MCF 10A (cell line): ENCODE measurements around the gene PRR20G. TPM values are rescaled to one million over a fixed set of nuclear protein-coding genes. Genes with fewer than 3 reads are reported as not detected.
"Not testable (repeated sequence)": the region's sequence is repeated elsewhere in the genome, so short reads cannot be mapped to it uniquely, and the experiment has no call there.

Experiments
- BruUV-seq: library from RNA; stranded (reverse); fragments of 400-500 nt; replicated peaks from 2 replicates; lab custom pipeline; 2021; lab: Mats Ljungman, UMichigan
- CTCF ChIA-PET: fragments of 300-600 bp; sonication (Branson Sonifier 250); formaldehyde crosslinking; extraction: SDS; loops from one replicate; lab custom pipeline; 2021; ENCODE audit warnings: antibody characterized with exemption, inconsistent platforms; lab: Yijun Ruan, JAX
- POLR2A ChIA-PET: fragments of 300-600, 350-650 bp; sonication (Branson Sonifier 250); formaldehyde crosslinking; extraction: SDS; loops from one replicate; lab custom pipeline; 2020; ENCODE audit warnings: antibody characterized with exemption, inconsistent platforms; lab: Yijun Ruan, JAX
- DNase-seq: peaks from one replicate; pipeline ENCODE4 v3.0.0-alpha.2; 2018; ENCODE audit not compliant: unreplicated experiment
- H3K27ac Mint-ChIP-seq: one replicate; pipeline ENCODE4 v1.8.0; 2022; ENCODE audit warnings: mild to moderate bottlenecking, low read depth, mixed read lengths; ENCODE audit not compliant: unreplicated experiment
- H3K27me3 Mint-ChIP-seq: one replicate; pipeline ENCODE4 v1.8.0; 2022; ENCODE audit warnings: mixed read lengths; ENCODE audit not compliant: insufficient read depth, unreplicated experiment
- H3K36me3 Mint-ChIP-seq: one replicate; pipeline ENCODE4 v1.8.0; 2022; ENCODE audit warnings: mild to moderate bottlenecking, moderate library complexity, mixed read lengths; ENCODE audit not compliant: insufficient read depth, unreplicated experiment
- H3K4me1 Mint-ChIP-seq: one replicate; pipeline ENCODE4 v1.8.0; 2022; ENCODE audit warnings: mixed read lengths; ENCODE audit not compliant: insufficient read depth, unreplicated experiment
- H3K4me3 Mint-ChIP-seq: one replicate; pipeline ENCODE4 v1.8.0; 2022; ENCODE audit warnings: mild to moderate bottlenecking, moderate library complexity, mixed read lengths; ENCODE audit not compliant: unreplicated experiment
- H3K9me3 Mint-ChIP-seq: one replicate; pipeline ENCODE4 v1.8.0; 2022; ENCODE audit warnings: mixed read lengths; ENCODE audit not compliant: unreplicated experiment
- intact Hi-C: fragments of 100-400 bp; cut with micrococcal nuclease; formaldehyde crosslinking; loops from 2 replicates; pipeline ENCODE4 v1.14.1; 2022
- total RNA-seq: library from RNA; stranded (reverse); gene quantifications from 2 replicates; pipeline ENCODE4 v1.2.3, GENCODE V29; 2022
- TF ChIP-seq, protein P1 (sequence below): fragments of 200-600 bp; IDR thresholded peaks from one replicate; pipeline ENCODE4 v1.8.0; 2022; ENCODE audit warnings: antibody characterized with exemption, mild to moderate bottlenecking; ENCODE audit not compliant: unreplicated experiment

The PRR20G gene
- total RNA-seq, 1 experiment from 2014 or later = not detected

DNA sequence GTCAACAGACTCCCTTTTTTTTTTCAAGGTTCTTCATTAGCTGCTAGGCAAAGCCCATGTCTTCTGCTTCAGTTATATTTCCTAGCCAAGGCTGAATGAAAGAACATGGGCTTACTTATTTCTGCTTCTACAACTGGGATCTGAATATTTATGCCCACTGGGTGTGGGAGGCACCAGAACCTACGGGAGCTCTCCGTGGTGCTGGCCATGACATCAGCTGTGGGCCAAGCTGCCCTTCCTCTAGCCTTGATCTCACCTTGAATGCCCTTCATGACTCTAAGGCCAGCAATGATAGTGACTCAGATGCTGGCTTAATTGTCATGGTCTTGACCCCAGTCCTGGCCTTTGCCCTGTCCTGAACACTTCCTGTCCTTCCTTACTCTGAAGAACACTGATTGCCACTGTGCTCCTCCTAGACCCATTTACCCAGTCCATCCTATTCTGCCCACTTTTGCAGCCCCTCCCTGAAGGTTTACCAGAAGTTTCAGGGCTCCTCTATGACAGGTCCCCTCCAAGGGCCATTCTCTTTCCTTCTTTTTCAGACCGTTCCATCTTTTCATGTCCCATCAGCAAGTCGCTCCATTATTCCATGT is 32.8 kb upstream of the PRR20G start:
- TF ChIP-seq, protein P1, sequence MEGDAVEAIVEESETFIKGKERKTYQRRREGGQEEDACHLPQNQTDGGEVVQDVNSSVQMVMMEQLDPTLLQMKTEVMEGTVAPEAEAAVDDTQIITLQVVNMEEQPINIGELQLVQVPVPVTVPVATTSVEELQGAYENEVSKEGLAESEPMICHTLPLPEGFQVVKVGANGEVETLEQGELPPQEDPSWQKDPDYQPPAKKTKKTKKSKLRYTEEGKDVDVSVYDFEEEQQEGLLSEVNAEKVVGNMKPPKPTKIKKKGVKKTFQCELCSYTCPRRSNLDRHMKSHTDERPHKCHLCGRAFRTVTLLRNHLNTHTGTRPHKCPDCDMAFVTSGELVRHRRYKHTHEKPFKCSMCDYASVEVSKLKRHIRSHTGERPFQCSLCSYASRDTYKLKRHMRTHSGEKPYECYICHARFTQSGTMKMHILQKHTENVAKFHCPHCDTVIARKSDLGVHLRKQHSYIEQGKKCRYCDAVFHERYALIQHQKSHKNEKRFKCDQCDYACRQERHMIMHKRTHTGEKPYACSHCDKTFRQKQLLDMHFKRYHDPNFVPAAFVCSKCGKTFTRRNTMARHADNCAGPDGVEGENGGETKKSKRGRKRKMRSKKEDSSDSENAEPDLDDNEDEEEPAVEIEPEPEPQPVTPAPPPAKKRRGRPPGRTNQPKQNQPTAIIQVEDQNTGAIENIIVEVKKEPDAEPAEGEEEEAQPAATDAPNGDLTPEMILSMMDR = no peak
- H3K36me3 Mint-ChIP-seq = no peaks in the 10 kb centered on the region
- H3K27ac Mint-ChIP-seq = no peak overlapping the region
- no peak overlapping the region for H3K4me3 Mint-ChIP-seq
- H3K9me3 Mint-ChIP-seq = no peaks in the 10 kb centered on the region
- DNase-seq = peak; percentile 40
- BruUV-seq = no TSS peak
- peaks cover 31% of the 10 kb centered on the region for H3K27me3 Mint-ChIP-seq
- ChIA-PET CTCF (interaction anchor here (0.6 to 1.1 kb wide), 2 partner anchors 317 to 437 kb away, joined by 3 read pairs; no protein-coding TSS in a partner anchor), POLR2A (no interaction called here)
- intact Hi-C loops = no loop called here
- H3K4me1 Mint-ChIP-seq = peaks cover 8% of the 10 kb centered on the region

DNA sequence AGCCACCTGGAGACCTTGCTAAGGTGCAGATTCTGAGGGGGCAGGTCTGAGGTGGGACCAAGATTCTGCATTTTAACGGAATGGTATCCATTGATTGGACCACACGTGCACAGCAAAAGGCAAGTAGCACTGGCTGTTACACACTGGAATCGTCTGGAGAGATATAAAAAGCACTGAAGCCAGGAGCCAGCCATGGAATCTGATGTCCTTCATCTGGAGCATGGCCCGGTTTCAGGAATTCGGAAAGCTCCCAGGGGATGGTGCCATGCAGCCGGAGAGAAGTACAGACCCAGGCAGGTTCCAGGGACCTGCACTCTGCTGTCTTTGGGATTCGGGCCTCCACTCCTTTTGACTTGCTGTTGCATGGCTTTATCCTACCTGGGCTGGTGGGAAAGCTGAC is 28.8 kb upstream of the PRR20G start:
- no TSS peak for BruUV-seq
- peaks cover 22% of the 10 kb centered on the region for H3K27me3 Mint-ChIP-seq

DNA sequence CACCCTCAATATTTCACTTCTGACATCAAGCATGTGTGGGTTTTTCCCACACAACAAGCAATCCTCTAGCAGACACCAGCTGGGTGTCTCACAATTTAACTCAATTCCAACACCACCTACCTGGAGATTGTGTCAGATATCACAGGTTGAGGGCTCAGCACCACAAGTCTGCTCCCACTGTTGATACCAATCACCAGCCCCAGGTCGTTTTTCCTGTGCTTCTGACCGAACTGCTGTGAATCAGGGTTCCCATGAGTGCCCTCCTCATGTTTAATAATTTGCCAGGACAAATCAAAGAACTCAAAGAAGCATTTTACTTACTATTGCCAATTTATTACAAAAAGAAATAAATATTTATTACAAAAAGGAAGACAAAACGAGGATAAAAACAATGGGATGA is 25.0 kb upstream of the PRR20G start:
- BruUV-seq = no TSS peak
- no peaks in the 10 kb centered on the region for H3K4me1 Mint-ChIP-seq

More for the DNA sequence above, 28.8 kb upstream of the PRR20G start:
- intact Hi-C loops = no loop called here
- no peak for DNase-seq
- no peak overlapping the region for H3K4me3 Mint-ChIP-seq
- H3K4me1 Mint-ChIP-seq = no peaks in the 10 kb centered on the region
- CTCF ChIA-PET = interaction anchor here (0.6 to 1.0 kb wide), 2 partner anchors 13 to 243 kb away, joined by 3 read pairs; no protein-coding TSS in a partner anchor
- TF ChIP-seq, protein P1 = no peak
- no peaks in the 10 kb centered on the region for H3K9me3 Mint-ChIP-seq
- H3K36me3 Mint-ChIP-seq = no peaks in the 10 kb centered on the region
- POLR2A ChIA-PET = no interaction called here
- no peak overlapping the region for H3K27ac Mint-ChIP-seq

DNA sequence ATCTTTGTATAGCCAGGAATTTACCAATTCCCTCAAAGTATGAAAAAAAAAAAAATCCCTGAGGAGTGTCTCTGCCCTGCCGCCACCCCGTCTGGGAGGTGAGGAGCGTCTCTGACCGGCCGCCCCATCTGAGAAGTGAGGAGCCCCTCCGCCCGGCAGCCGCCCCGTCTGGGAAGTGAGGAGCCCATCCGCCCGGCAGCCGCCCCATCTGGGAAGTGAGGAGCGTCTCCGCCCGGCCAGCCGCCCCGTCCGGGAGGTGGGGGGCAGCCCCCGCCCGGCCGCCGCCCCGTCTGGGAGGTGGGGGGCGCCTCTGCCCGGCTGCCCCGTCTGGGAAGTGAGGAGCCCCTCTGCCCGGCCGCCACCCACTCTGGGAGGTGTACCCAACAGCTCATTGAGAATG is 21.0 kb upstream of the PRR20G start:
- intact Hi-C loops = loop anchor here (10.0 kb wide), 1 partner anchor 54 kb away; no protein-coding TSS in a partner anchor
- BruUV-seq, H3K9me3 Mint-ChIP-seq, H3K36me3 Mint-ChIP-seq, H3K27me3 Mint-ChIP-seq, CTCF ChIA-PET, H3K4me3 Mint-ChIP-seq, DNase-seq, H3K27ac Mint-ChIP-seq: not testable (repeated sequence)
- H3K4me1 Mint-ChIP-seq = peaks cover 14% of the 10 kb centered on the region
- POLR2A ChIA-PET = interaction anchor here (1.8 kb wide), 1 partner anchor 17 kb away, joined by 3 read pairs; no protein-coding TSS in a partner anchor

More for the DNA sequence above, 25.0 kb upstream of the PRR20G start:
- Mint-ChIP-seq H3K27me3 (peaks cover 6% of the 10 kb centered on the region), H3K27ac (no peak overlapping the region), H3K4me3 (no peak overlapping the region), H3K36me3 (no peaks in the 10 kb centered on the region), H3K9me3 (no peaks in the 10 kb centered on the region)
- intact Hi-C loops = no loop called here
- DNase-seq = no peak
- TF ChIP-seq, protein P1 = no peak
- POLR2A ChIA-PET = no interaction called here
- CTCF ChIA-PET = interaction anchor here (0.6 kb wide), 1 partner anchor 150 kb away, joined by 3 read pairs; no protein-coding TSS in a partner anchor
